Progenitor cell of endocrine pancreas (in vitro differentiated cells): ENCODE results near the gene ADAMTS17. TPM values are rescaled to one million over a fixed set of nuclear protein-coding genes. Genes with fewer than 3 reads are reported as not detected.

Source experiments
- DNase-seq: peaks from one replicate; pipeline ENCODE4 v3.0.0; 2021; ENCODE audit warnings: low spot score; ENCODE audit not compliant: unreplicated experiment
- H3K27ac Mint-ChIP-seq: 2 replicates; pipeline ENCODE4 v1.8.0; 2021; ENCODE audit warnings: mild to moderate bottlenecking, moderate library complexity, mixed read lengths
- H3K27me3 Mint-ChIP-seq: 2 replicates; pipeline ENCODE4 v1.8.0; 2021; ENCODE audit warnings: mixed read lengths
- H3K36me3 Mint-ChIP-seq: 2 replicates; pipeline ENCODE4 v1.8.0; 2022; ENCODE audit warnings: mixed read lengths; ENCODE audit not compliant: insufficient read depth
- H3K4me1 Mint-ChIP-seq: 2 replicates; pipeline ENCODE4 v1.8.0; 2021; ENCODE audit warnings: low read depth, mixed read lengths
- H3K4me3 Mint-ChIP-seq: 2 replicates; pipeline ENCODE4 v1.8.0; 2021; ENCODE audit warnings: low read depth, mild to moderate bottlenecking, moderate library complexity, mixed read lengths
- H3K9me3 Mint-ChIP-seq: 2 replicates; pipeline ENCODE4 v1.8.0; 2021; ENCODE audit warnings: low read depth, mixed read lengths
- CTCF ChIP-seq: fragments of 200-600 bp; sonication (generic); IDR thresholded peaks from one replicate; pipeline ENCODE4 v1.5.0; 2021; ENCODE audit warnings: antibody characterized with exemption, mild to moderate bottlenecking; ENCODE audit not compliant: unreplicated experiment
- total RNA-seq: library from RNA; stranded (reverse); gene quantifications from 2 replicates; pipeline ENCODE4 v1.2.1, GENCODE V29; 2021

ADAMTS17 gene
- total RNA-seq, 1 donor from 2014 or later = 3.5 TPM

- H3K4me1 Mint-ChIP-seq = peaks cover 3% of the 10 kb centered on the region
- H3K27ac Mint-ChIP-seq = no peak overlapping the region
- no peak for TF ChIP-seq CTCF
- H3K4me3 Mint-ChIP-seq = peak overlapping the region; percentile 42
- H3K9me3 Mint-ChIP-seq = peaks cover 17% of the 10 kb centered on the region
- no peak for DNase-seq
- H3K27me3 Mint-ChIP-seq = peaks cover 46% of the 10 kb centered on the region
- H3K36me3 Mint-ChIP-seq = no peaks in the 10 kb centered on the region
Measured at GRCh38 chr15:100373120-100373896, 31.5 kb upstream of the ADAMTS17 start.

GRCh38 chr15:100372739-100373119 lies 31.0 kb upstream of the ADAMTS17 start:
- Mint-ChIP-seq H3K4me1 (peaks cover 3% of the 10 kb centered on the region), H3K27ac (no peak overlapping the region), H3K36me3 (no peaks in the 10 kb centered on the region), H3K27me3 (peaks cover 46% of the 10 kb centered on the region), H3K4me3 (peak overlapping the region; percentile 42), H3K9me3 (peaks cover 17% of the 10 kb centered on the region)
- TF ChIP-seq CTCF = no peak
- DNase-seq = no peak

GRCh38 chr15:100355342-100355741 lies 13.6 kb upstream of the ADAMTS17 start:
- Mint-ChIP-seq H3K36me3 (no peaks in the 10 kb centered on the region), H3K9me3 (peaks cover 18% of the 10 kb centered on the region), H3K4me1 (no peaks in the 10 kb centered on the region), H3K27me3 (peaks cover 30% of the 10 kb centered on the region), H3K27ac (no peak overlapping the region), H3K4me3 (no peak overlapping the region)
- TF ChIP-seq CTCF = no peak
- DNase-seq = no peak

GRCh38 chr15:100353449-100353848 lies 11.7 kb upstream of the ADAMTS17 start:
- no peak overlapping the region for H3K4me3 Mint-ChIP-seq
- H3K27ac Mint-ChIP-seq = no peak overlapping the region
- H3K4me1 Mint-ChIP-seq = no peaks in the 10 kb centered on the region

More at GRCh38 chr15:100353449-100353848, 11.7 kb upstream of the ADAMTS17 start:
- Mint-ChIP-seq H3K9me3 (peaks cover 2% of the 10 kb centered on the region), H3K36me3 (no peaks in the 10 kb centered on the region), H3K27me3 (peaks cover 31% of the 10 kb centered on the region)
- no peak for DNase-seq
- no peak for TF ChIP-seq CTCF
